PC-9 (cell line): ENCODE results near the gene KY. TPM values are rescaled to one million over a fixed set of nuclear protein-coding genes. Genes with fewer than 3 reads are reported as not detected.

Experiments used
- BruUV-seq: library from RNA; stranded (reverse); fragments of 400-500 nt; replicated peaks from 2 replicates; lab custom pipeline; 2021; lab: Mats Ljungman, UMichigan
- CTCF ChIA-PET: fragments of 300-600 bp; sonication (Branson Sonifier 250); formaldehyde crosslinking; loops from one replicate; lab custom pipeline; 2022; ENCODE audit warnings: antibody characterized with exemption; lab: Charles Lee
- POLR2A ChIA-PET: fragments of 300-600 bp; sonication (Branson Sonifier 250); formaldehyde crosslinking; loops from one replicate; lab custom pipeline; 2022; ENCODE audit warnings: antibody characterized with exemption; ENCODE audit not compliant: unreplicated experiment; lab: Charles Lee
- DNase-seq, 2 experiments: peaks; one replicate each; pipeline versions ENCODE4 v3.0.0 to v3.0.0-alpha.2; 2015 to 2022; ENCODE audit warnings: mixed read lengths in 1 of 2
- H2AFZ ChIP-seq: fragments of 200-600 bp; sonication (generic); 2 replicates; pipeline ENCODE4 v1.8.1; 2017; ENCODE audit warnings: antibody characterized with exemption
- H3F3A ChIP-seq: fragments of 200-600 bp; sonication (generic); 2 replicates; pipeline ENCODE4 v1.8.1; 2017; ENCODE audit warnings: antibody characterized with exemption, mild to moderate bottlenecking, low read depth; ENCODE audit not compliant: insufficient read depth
- H3K27ac ChIP-seq: fragments of 200-600 bp; sonication (generic); 2 replicates; pipeline ENCODE4 v1.6.1; 2016; ENCODE audit warnings: mixed run types
- H3K27me3 ChIP-seq: fragments of 200-600 bp; sonication (generic); 2 replicates; pipeline ENCODE4 v1.6.1; 2016; ENCODE audit warnings: low read depth, mixed run types; ENCODE audit not compliant: insufficient read depth
- H3K36me3 ChIP-seq: fragments of 200-600 bp; sonication (generic); 2 replicates; pipeline ENCODE4 v1.6.1; 2016; ENCODE audit warnings: low read depth, mixed run types
- H3K4me1 ChIP-seq: fragments of 200-600 bp; sonication (generic); replicated peaks from 2 replicates; pipeline ENCODE4 v1.6.1; 2016; ENCODE audit warnings: mixed run types; ENCODE audit not compliant: insufficient read depth
- H3K4me2 ChIP-seq: fragments of 200-600 bp; sonication (generic); 2 replicates; pipeline ENCODE4 v1.6.1; 2017; ENCODE audit warnings: mixed run types
- H3K4me3 ChIP-seq: fragments of 200-600 bp; sonication (generic); 2 replicates; pipeline ENCODE4 v1.6.1; 2016; ENCODE audit warnings: mixed run types
- H3K79me2 ChIP-seq: fragments of 200-600 bp; sonication (generic); 2 replicates; pipeline ENCODE4 v1.6.1; 2017; ENCODE audit warnings: low read depth, mixed run types
- H3K9me2 ChIP-seq: fragments of 200-600 bp; sonication (generic); 2 replicates; pipeline ENCODE4 v1.8.1; 2017; ENCODE audit warnings: mild to moderate bottlenecking; ENCODE audit not compliant: insufficient read depth
- H3K9me3 ChIP-seq: fragments of 200-600 bp; sonication (generic); 2 replicates; pipeline ENCODE4 v1.8.1; 2016; ENCODE audit warnings: low read depth; ENCODE audit not compliant: insufficient read depth
- H4K20me1 ChIP-seq: fragments of 200-600 bp; sonication (generic); 2 replicates; pipeline ENCODE4 v1.8.1; 2017; ENCODE audit not compliant: insufficient read depth
- CTCF ChIP-seq: fragments of 200-600 bp; sonication (generic); conservative IDR thresholded peaks from 2 replicates; pipeline ENCODE4 v1.6.1; 2017; ENCODE audit warnings: mixed run types, antibody characterized with exemption, mild to moderate bottlenecking, moderate library complexity
- EZH2 ChIP-seq: fragments of 200-600 bp; sonication (generic); IDR thresholded peaks from 2 replicates; pipeline ENCODE4 v1.8.0; 2017; ENCODE audit warnings: antibody characterized with exemption, low read depth
- intact Hi-C: fragments of 100-400 bp; cut with micrococcal nuclease; formaldehyde crosslinking; loops from one replicate; pipeline ENCODE4 v1.10.0; 2022; ENCODE audit not compliant: unreplicated experiment
- total RNA-seq: library from RNA; stranded (reverse); gene quantifications from 2 replicates; pipeline ENCODE4 v1.2.3, GENCODE V29; 2021

KY gene
- total RNA-seq, 1 experiment from 2014 or later, result not detected

GRCh38 chr3:134655706-134656105 is 4.9 kb upstream of the KY start:
- no peak overlapping the region for H3K4me2 ChIP-seq
- POLR2A ChIA-PET, result no interaction called here
- intact Hi-C loops, result no loop called here
- TF ChIP-seq CTCF (no peak), EZH2 (no peak)
- H3K4me3 ChIP-seq, result no peak overlapping the region
- H3K27ac ChIP-seq, result no peak overlapping the region
- H3K27me3 ChIP-seq, result peaks cover 73% of the 10 kb centered on the region
- CTCF ChIA-PET, result no interaction called here
- no peaks in the 10 kb centered on the region for H3K79me2 ChIP-seq
- no TSS peak for BruUV-seq
- no peak overlapping the region for H2AFZ ChIP-seq
- no peaks in the 10 kb centered on the region for H3K9me3 ChIP-seq
- H3F3A ChIP-seq, result no peaks in the 10 kb centered on the region
- H3K4me1 ChIP-seq, result no peaks in the 10 kb centered on the region
- no peaks in the 10 kb centered on the region for H4K20me1 ChIP-seq
- no peak for DNase-seq
- no peaks in the 10 kb centered on the region for H3K36me3 ChIP-seq
- no peaks in the 10 kb centered on the region for H3K9me2 ChIP-seq

GRCh38 chr3:134654031-134654430 is 3.2 kb upstream of the KY start:
- no peak overlapping the region for H2AFZ ChIP-seq
- H3K27ac ChIP-seq, result no peak overlapping the region
- H3K4me2 ChIP-seq, result no peak overlapping the region
- H3K79me2 ChIP-seq, result no peaks in the 10 kb centered on the region
- H3K4me3 ChIP-seq, result no peak overlapping the region
- POLR2A ChIA-PET, result no interaction called here
- no peak for TF ChIP-seq EZH2
- no peak for TF ChIP-seq CTCF
- peaks cover 69% of the 10 kb centered on the region for H3K27me3 ChIP-seq
- H3K9me3 ChIP-seq, result no peaks in the 10 kb centered on the region
- no peaks in the 10 kb centered on the region for H4K20me1 ChIP-seq
- H3K4me1 ChIP-seq, result no peaks in the 10 kb centered on the region
- no peaks in the 10 kb centered on the region for H3K36me3 ChIP-seq
- H3K9me2 ChIP-seq, result no peaks in the 10 kb centered on the region
- intact Hi-C loops, result no loop called here
- H3F3A ChIP-seq, result no peaks in the 10 kb centered on the region
- CTCF ChIA-PET, result no interaction called here
- DNase-seq, result no peak
- BruUV-seq, result no TSS peak

- H3K79me2 ChIP-seq, result no peaks in the 10 kb centered on the region
- no peaks in the 10 kb centered on the region for H3F3A ChIP-seq
- no peak overlapping the region for H3K27ac ChIP-seq
- H3K9me2 ChIP-seq, result no peaks in the 10 kb centered on the region
- ChIA-PET POLR2A (no interaction called here), CTCF (no interaction called here)
- no peaks in the 10 kb centered on the region for H3K9me3 ChIP-seq
- H4K20me1 ChIP-seq, result no peaks in the 10 kb centered on the region
- TF ChIP-seq EZH2 (no peak), CTCF (no peak)
- H3K4me2 ChIP-seq, result no peak overlapping the region
- no TSS peak for BruUV-seq
- H3K4me1 ChIP-seq, result no peaks in the 10 kb centered on the region
- peaks cover 65% of the 10 kb centered on the region for H3K27me3 ChIP-seq
- DNase-seq, result no peak
- H2AFZ ChIP-seq, result no peak overlapping the region
- no peak overlapping the region for H3K4me3 ChIP-seq
- intact Hi-C loops, result no loop called here
- H3K36me3 ChIP-seq, result no peaks in the 10 kb centered on the region
These were observed 2.2 kb upstream of the KY start for GRCh38 chr3:134652886-134653630.
